K562 (cell line): ENCODE measurements around the gene SPINK9. TPM values are rescaled to one million over a fixed set of nuclear protein-coding genes. Genes with fewer than 3 reads are reported as not detected.

ENCODE experiments used
- ATAC-seq: fragments of 200-7000 bp; cut with Tn5 transposase; 3 replicates; pipeline ENCODE4 v1.9.1; 2020; ENCODE audit warnings: moderate library complexity
- BruUV-seq: library from RNA; stranded (reverse); fragments of 400-500 nt; replicated peaks from 2 replicates; lab custom pipeline; 2021; lab: Mats Ljungman, UMichigan
- CTCF ChIA-PET: fragments of 300-600 bp; formaldehyde crosslinking; extraction: SDS; loops from one replicate; lab custom pipeline; 2021; ENCODE audit warnings: low intra/inter-chr PET ratio; lab: Yijun Ruan, JAX
- POLR2A ChIA-PET: fragments of 300-600, 350-650 bp; sonication (Branson Sonifier 250); formaldehyde crosslinking; extraction: SDS; loops from one replicate; lab custom pipeline; 2021; ENCODE audit warnings: antibody characterized with exemption, inconsistent platforms; lab: Yijun Ruan, JAX
- DNase-seq, 4 experiments: peaks; one replicate each; pipeline versions ENCODE4 v3.0.0 to v3.0.0-alpha.2; 2011 to 2018; ENCODE audit warnings: low spot score in 3 of 4, mixed read lengths in 3 of 4; ENCODE audit errors: extremely low read depth in 1 of 4
- FAIRE-seq: peaks from 2 replicates; lab custom pipeline; 2011; peaks lifted over from hg19 to GRCh38; lab: Jason Lieb, UNC
- H2AFZ ChIP-seq: 2 replicates; pipeline ENCODE4 v1.6.0; 2011; ENCODE audit warnings: low read depth, low read length, control low read depth, inconsistent platforms
- H3K27ac ChIP-seq: fragments of 200-600 bp; 3 replicates; pipeline ENCODE4 v1.8.0; 2011; ENCODE audit warnings: low read depth, mild to moderate bottlenecking, control low read depth, inconsistent platforms, low read length, moderate library complexity, mixed read lengths; ENCODE audit errors: extremely low read depth
- H3K27me3 ChIP-seq, 2 experiments: fragments of 300-600 bp in 1 of 2; 2 replicates in 1 of 2; 3 replicates in 1 of 2; pipeline versions ENCODE4 v1.6.0 to v1.8.0; 2011; ENCODE audit warnings: inconsistent platforms in 2 of 2, low read length in 2 of 2, mild to moderate bottlenecking in 1 of 2, mixed read lengths in 1 of 2, moderate library complexity in 1 of 2; ENCODE audit not compliant: control insufficient read depth in 2 of 2, insufficient read depth in 2 of 2
- H3K36me3 ChIP-seq: fragments of 300-600 bp; 3 replicates; pipeline ENCODE4 v1.8.0; 2011; ENCODE audit warnings: mild to moderate bottlenecking, low read length, inconsistent platforms; ENCODE audit not compliant: control insufficient read depth, insufficient read depth
- H3K4me1 ChIP-seq, 2 experiments: fragments of 200-600 bp in 1 of 2; replicated peaks in 1 of 2; 2 replicates in 1 of 2; 3 replicates in 1 of 2; pipeline versions ENCODE4 v1.5.1 to v1.8.0; 2011; ENCODE audit warnings: inconsistent platforms in 2 of 2, low read length in 2 of 2, mild to moderate bottlenecking in 1 of 2, mixed read lengths in 1 of 2, moderate library complexity in 1 of 2; ENCODE audit not compliant: control insufficient read depth in 2 of 2, insufficient read depth in 2 of 2
- H3K4me2 ChIP-seq: 2 replicates; pipeline ENCODE4 v1.6.1; 2011; ENCODE audit warnings: low read length, control low read depth, inconsistent platforms, mixed read lengths; ENCODE audit not compliant: insufficient read depth
- H3K4me3 ChIP-seq: fragments of 200-600 bp; sonication (generic), shearing (Covaris generic); 2 replicates; pipeline ENCODE4 v1.5.1; 2016; ENCODE audit warnings: control low read depth, inconsistent platforms
- H3K79me2 ChIP-seq: fragments of 200-600 bp; 3 replicates; pipeline ENCODE4 v1.8.0; 2011; ENCODE audit warnings: low read length, inconsistent platforms; ENCODE audit not compliant: control insufficient read depth, insufficient read depth
- H3K9ac ChIP-seq, 2 experiments: 2 replicates each; pipeline versions ENCODE4 v1.6.0 to v1.6.1; 2011; ENCODE audit warnings: low read depth in 2 of 2, low read length in 2 of 2, control low read depth in 1 of 2, inconsistent platforms in 1 of 2, mild to moderate bottlenecking in 1 of 2, mixed read lengths in 1 of 2; ENCODE audit not compliant: insufficient read depth in 1 of 2
- H3K9me1 ChIP-seq: one replicate; pipeline ENCODE4 v1.6.0; 2011; ENCODE audit warnings: inconsistent platforms, mild to moderate bottlenecking, low read length, moderate library complexity; ENCODE audit not compliant: control insufficient read depth, insufficient read depth
- H3K9me3 ChIP-seq: replicated peaks from 2 replicates; pipeline ENCODE4 v1.5.1; 2011; ENCODE audit warnings: low read depth, low read length, inconsistent platforms; ENCODE audit not compliant: control insufficient read depth, insufficient read depth
- H4K20me1 ChIP-seq: replicated peaks from 2 replicates; pipeline ENCODE4 v1.6.1; 2011; ENCODE audit warnings: low read length, inconsistent platforms, mixed read lengths; ENCODE audit not compliant: control insufficient read depth, insufficient read depth
- EP300 ChIP-seq: IDR thresholded peaks from 2 replicates; pipeline ENCODE4 v1.6.1; 2012; ENCODE audit warnings: low read length, improper control_type of control experiment
- MAFG ChIP-seq: fragments of 450-650 bp; conservative IDR thresholded peaks from 2 replicates; pipeline ENCODE4 v1.6.1; 2016; ENCODE audit warnings: missing genetic modification characterization, missing compliant biosample characterization
- ZNF408 ChIP-seq: fragments of 250-450 bp; sonication (Bioruptor Pico); IDR thresholded peaks from 2 replicates; pipeline ENCODE4 v1.4.0; 2020; ENCODE audit warnings: low read depth, mild to moderate bottlenecking, moderate library complexity
- WGBS: fragments of 100-300 bp; shearing (Covaris generic); methylation state at CpG from one replicate; pipeline ENCODE4 v1.1.6; 2016; ENCODE audit warnings: low coverage, mixed read lengths; ENCODE audit not compliant: insufficient coverage; ENCODE audit errors: missing lambda C conversion rate; 5-methylcytosine and 5-hydroxymethylcytosine counted together
- in situ Hi-C: fragments of 300-500 bp; cut with MboI; formaldehyde crosslinking; loops from 4 replicates; pipeline ENCODE4 v1.15.0; 2018; ENCODE audit warnings: inconsistent platforms, mixed read lengths
- intact Hi-C: fragments of 100-400 bp; cut with micrococcal nuclease; formaldehyde crosslinking; loops from 2 replicates; pipeline ENCODE4 v1.14.2; 2022
- polyA plus RNA-seq, 8 experiments: library from polyadenylated mRNA; depleted of rRNA in 4 of 8; stranded (reverse) in 5 of 8; unstranded in 3 of 8; fragments of >200 nt; fragmentation: Nextera tagmentation in 2 of 8; fragmentation: Illumina TruSeq in 1 of 8; extraction: Ambion mirVana in 2 of 8; extraction: Trizol in 1 of 8; gene quantifications; 2 replicates each; pipeline versions ENCODE4 v1.2.1 to v1.2.3, GENCODE V29; 2011 to 2014; ENCODE audit warnings: inconsistent platforms in 1 of 8, missing spikeins in 1 of 8
- total RNA-seq, 7 experiments: library from RNA; depleted of rRNA in 6 of 7; stranded (reverse); fragments of >200 nt in 6 of 7; fragmentation: Illumina TruSeq in 2 of 7; extraction: Trizol in 2 of 7; gene quantifications; 2 replicates each; pipeline versions ENCODE4 v1.2.1 to v1.2.3, GENCODE V29; 2011 to 2021; ENCODE audit warnings: low replicate concordance in 1 of 7
- TF ChIP-seq, protein P1 (sequence below), 2 experiments: fragments of 150-350 bp in 1 of 2; IDR thresholded peaks; 2 replicates each; pipeline ENCODE4 v1.6.1; 2012 to 2016; ENCODE audit warnings: low read depth in 2 of 2, low read length in 2 of 2, mild to moderate bottlenecking in 1 of 2, moderate library complexity in 1 of 2
- TF ChIP-seq, protein P2 (sequence below): fragments of 250-450 bp; sonication (Bioruptor Pico); IDR thresholded peaks from 2 replicates; pipeline ENCODE4 v1.5.0; 2022; ENCODE audit warnings: mild to moderate bottlenecking

Gene SPINK9
- total and polyA plus RNA-seq, 9 of the 15 experiments (the other 6 are each of a cell fraction or from before 2014, with no cell fraction given): not detected

DNA sequence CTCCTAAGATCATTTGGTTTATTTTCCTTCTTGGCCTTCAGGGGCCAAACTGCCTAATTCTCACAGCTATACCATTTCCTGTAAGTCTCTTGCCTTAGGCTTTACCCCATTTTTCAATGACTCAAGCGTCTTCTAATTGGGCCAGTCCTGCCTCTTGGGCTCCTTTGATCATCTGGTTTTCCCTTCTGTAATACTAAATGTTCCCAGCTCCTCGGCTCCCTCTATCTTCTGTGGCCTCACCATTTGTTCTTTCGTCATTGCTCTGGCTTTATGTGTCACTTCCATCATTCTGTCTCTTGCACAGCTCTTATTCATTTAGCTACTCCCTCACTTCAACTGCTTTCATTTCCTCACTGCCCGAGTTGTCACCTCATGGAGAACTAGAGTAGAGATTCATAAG is 37.6 kb upstream of the SPINK9 start:
- H3K4me1 ChIP-seq: no peaks in the 10 kb centered on the region
- no peak overlapping the region for H3K4me2 ChIP-seq
- no peak overlapping the region for H3K4me3 ChIP-seq
- H3K79me2 ChIP-seq: no peaks in the 10 kb centered on the region
- FAIRE-seq: no peak
- no peak for TF ChIP-seq MAFG (tag)
- TF ChIP-seq EP300: no peak
- TF ChIP-seq ZNF408 (CRISPR knock-in tag): no peak
- TF ChIP-seq, protein P1, sequence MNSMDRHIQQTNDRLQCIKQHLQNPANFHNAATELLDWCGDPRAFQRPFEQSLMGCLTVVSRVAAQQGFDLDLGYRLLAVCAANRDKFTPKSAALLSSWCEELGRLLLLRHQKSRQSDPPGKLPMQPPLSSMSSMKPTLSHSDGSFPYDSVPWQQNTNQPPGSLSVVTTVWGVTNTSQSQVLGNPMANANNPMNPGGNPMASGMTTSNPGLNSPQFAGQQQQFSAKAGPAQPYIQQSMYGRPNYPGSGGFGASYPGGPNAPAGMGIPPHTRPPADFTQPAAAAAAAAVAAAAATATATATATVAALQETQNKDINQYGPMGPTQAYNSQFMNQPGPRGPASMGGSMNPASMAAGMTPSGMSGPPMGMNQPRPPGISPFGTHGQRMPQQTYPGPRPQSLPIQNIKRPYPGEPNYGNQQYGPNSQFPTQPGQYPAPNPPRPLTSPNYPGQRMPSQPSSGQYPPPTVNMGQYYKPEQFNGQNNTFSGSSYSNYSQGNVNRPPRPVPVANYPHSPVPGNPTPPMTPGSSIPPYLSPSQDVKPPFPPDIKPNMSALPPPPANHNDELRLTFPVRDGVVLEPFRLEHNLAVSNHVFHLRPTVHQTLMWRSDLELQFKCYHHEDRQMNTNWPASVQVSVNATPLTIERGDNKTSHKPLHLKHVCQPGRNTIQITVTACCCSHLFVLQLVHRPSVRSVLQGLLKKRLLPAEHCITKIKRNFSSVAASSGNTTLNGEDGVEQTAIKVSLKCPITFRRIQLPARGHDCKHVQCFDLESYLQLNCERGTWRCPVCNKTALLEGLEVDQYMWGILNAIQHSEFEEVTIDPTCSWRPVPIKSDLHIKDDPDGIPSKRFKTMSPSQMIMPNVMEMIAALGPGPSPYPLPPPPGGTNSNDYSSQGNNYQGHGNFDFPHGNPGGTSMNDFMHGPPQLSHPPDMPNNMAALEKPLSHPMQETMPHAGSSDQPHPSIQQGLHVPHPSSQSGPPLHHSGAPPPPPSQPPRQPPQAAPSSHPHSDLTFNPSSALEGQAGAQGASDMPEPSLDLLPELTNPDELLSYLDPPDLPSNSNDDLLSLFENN (IDR thresholded peaks at IDR 0.05; ENCODE audit: low read depth in 2 of 2, low read length in 2 of 2): no peak
- TF ChIP-seq, protein P2, sequence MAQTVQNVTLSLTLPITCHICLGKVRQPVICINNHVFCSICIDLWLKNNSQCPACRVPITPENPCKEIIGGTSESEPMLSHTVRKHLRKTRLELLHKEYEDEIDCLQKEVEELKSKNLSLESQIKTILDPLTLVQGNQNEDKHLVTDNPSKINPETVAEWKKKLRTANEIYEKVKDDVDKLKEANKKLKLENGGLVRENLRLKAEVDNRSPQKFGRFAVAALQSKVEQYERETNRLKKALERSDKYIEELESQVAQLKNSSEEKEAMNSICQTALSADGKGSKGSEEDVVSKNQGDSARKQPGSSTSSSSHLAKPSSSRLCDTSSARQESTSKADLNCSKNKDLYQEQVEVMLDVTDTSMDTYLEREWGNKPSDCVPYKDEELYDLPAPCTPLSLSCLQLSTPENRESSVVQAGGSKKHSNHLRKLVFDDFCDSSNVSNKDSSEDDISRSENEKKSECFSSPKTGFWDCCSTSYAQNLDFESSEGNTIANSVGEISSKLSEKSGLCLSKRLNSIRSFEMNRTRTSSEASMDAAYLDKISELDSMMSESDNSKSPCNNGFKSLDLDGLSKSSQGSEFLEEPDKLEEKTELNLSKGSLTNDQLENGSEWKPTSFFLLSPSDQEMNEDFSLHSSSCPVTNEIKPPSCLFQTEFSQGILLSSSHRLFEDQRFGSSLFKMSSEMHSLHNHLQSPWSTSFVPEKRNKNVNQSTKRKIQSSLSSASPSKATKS (CRISPR knock-in tag): no peak
- no peaks in the 10 kb centered on the region for H3K9me3 ChIP-seq
- no peaks in the 10 kb centered on the region for H4K20me1 ChIP-seq
- ChIA-PET CTCF (no interaction called here), POLR2A (no interaction called here)
- no peak overlapping the region for H3K9ac ChIP-seq
- H3K36me3 ChIP-seq: no peaks in the 10 kb centered on the region
- H3K27ac ChIP-seq: no peak overlapping the region
- H3K27me3 ChIP-seq: no peaks in the 10 kb centered on the region
- no peak overlapping the region for H2AFZ ChIP-seq
- no peaks in the 10 kb centered on the region for H3K9me1 ChIP-seq
- in situ Hi-C loops: no loop called here
- no TSS peak for BruUV-seq
- no peak for ATAC-seq
- no peak for DNase-seq
- intact Hi-C loops: loop anchor here (10.0 kb wide), 1 partner anchor 437 kb away; no protein-coding TSS in a partner anchor
- 0% methylated on average over 4 of the region's 4 CpGs for WGBS
